Ishikawa (cell line): Measurements from ENCODE around the gene CNOT1.

Experiments
- CEBPB ChIP-seq: IDR thresholded peaks from 2 replicates; pipeline ENCODE4 v1.6.1; 2012
- EP300 ChIP-seq: IDR thresholded peaks from 2 replicates; pipeline ENCODE4 v1.6.1; 2012; ENCODE audit warnings: borderline replicate concordance
- TAF1 ChIP-seq: IDR thresholded peaks from 2 replicates; pipeline ENCODE4 v1.6.1; 2012; ENCODE audit warnings: low read depth, mild to moderate bottlenecking
- TF ChIP-seq, protein P1 (sequence below): IDR thresholded peaks from 2 replicates; pipeline ENCODE4 v1.6.1; 2012
- TF ChIP-seq, protein P2 (sequence below): IDR thresholded peaks from 2 replicates; pipeline ENCODE4 v1.6.1; 2012; ENCODE audit warnings: low read depth, mild to moderate bottlenecking

DNA sequence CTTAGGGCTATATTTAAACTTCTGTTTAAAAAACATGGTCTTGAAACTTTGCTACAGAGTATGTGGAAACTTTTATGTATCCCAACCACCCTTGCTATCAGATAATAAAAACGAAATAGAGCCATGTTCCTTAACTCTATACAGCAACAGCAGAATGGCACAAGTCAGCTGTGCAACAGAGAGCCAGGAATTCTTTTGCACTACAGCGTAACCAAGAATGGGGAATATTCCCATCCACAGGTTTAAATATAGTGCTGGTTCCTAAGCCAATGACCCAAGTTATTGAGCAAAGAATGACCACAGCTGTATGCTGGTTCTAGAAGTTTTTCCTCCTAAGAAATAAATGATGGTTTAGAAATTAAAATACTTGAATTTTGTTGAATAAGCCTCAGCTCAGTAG is 81.2 kb downstream of the CNOT1 start:
- TF ChIP-seq CEBPB (no peak), EP300 (no peak), TAF1 (no peak)
- TF ChIP-seq, protein P1, sequence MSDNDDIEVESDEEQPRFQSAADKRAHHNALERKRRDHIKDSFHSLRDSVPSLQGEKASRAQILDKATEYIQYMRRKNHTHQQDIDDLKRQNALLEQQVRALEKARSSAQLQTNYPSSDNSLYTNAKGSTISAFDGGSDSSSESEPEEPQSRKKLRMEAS: no peak
- TF ChIP-seq, protein P2, sequence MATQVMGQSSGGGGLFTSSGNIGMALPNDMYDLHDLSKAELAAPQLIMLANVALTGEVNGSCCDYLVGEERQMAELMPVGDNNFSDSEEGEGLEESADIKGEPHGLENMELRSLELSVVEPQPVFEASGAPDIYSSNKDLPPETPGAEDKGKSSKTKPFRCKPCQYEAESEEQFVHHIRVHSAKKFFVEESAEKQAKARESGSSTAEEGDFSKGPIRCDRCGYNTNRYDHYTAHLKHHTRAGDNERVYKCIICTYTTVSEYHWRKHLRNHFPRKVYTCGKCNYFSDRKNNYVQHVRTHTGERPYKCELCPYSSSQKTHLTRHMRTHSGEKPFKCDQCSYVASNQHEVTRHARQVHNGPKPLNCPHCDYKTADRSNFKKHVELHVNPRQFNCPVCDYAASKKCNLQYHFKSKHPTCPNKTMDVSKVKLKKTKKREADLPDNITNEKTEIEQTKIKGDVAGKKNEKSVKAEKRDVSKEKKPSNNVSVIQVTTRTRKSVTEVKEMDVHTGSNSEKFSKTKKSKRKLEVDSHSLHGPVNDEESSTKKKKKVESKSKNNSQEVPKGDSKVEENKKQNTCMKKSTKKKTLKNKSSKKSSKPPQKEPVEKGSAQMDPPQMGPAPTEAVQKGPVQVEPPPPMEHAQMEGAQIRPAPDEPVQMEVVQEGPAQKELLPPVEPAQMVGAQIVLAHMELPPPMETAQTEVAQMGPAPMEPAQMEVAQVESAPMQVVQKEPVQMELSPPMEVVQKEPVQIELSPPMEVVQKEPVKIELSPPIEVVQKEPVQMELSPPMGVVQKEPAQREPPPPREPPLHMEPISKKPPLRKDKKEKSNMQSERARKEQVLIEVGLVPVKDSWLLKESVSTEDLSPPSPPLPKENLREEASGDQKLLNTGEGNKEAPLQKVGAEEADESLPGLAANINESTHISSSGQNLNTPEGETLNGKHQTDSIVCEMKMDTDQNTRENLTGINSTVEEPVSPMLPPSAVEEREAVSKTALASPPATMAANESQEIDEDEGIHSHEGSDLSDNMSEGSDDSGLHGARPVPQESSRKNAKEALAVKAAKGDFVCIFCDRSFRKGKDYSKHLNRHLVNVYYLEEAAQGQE: no peak
